Smooth muscle cell (in vitro differentiated cells): ENCODE results near the gene TNFRSF8. TPM values are rescaled to one million over a fixed set of nuclear protein-coding genes. Genes with fewer than 3 reads are reported as not detected.

ENCODE experiments used
- DNase-seq: peaks from one replicate; lab custom pipeline; 2025; ENCODE audit not compliant: unreplicated experiment; lab: John Stamatoyannopoulos, UW
- H2AFZ ChIP-seq: fragments of 200-600 bp; sonication (generic); 2 replicates; pipeline ENCODE4 v1.6.0; 2016; ENCODE audit warnings: antibody characterized with exemption, low read depth, mild to moderate bottlenecking
- H3F3A ChIP-seq: fragments of 200-600 bp; sonication (generic); 2 replicates; pipeline ENCODE4 v1.6.0; 2017; ENCODE audit warnings: antibody characterized with exemption, low read depth
- H3K27ac ChIP-seq: fragments of 200-600 bp; sonication (generic); 2 replicates; pipeline ENCODE4 v1.5.1; 2016; ENCODE audit warnings: low read depth, mild to moderate bottlenecking
- H3K27me3 ChIP-seq: fragments of 200-600 bp; sonication (generic); 2 replicates; pipeline ENCODE4 v1.6.1; 2016; ENCODE audit warnings: low read depth, mild to moderate bottlenecking
- H3K36me3 ChIP-seq: fragments of 200-600 bp; sonication (generic); 2 replicates; pipeline ENCODE4 v1.5.1; 2016; ENCODE audit warnings: low read depth
- H3K4me1 ChIP-seq: fragments of 200-600 bp; sonication (generic); 2 replicates; pipeline ENCODE4 v1.5.1; 2016; ENCODE audit warnings: low read depth
- H3K4me2 ChIP-seq: fragments of 200-600 bp; sonication (generic); 2 replicates; pipeline ENCODE4 v1.6.0; 2016; ENCODE audit warnings: mild to moderate bottlenecking
- H3K4me3 ChIP-seq: fragments of 200-600 bp; sonication (generic); 2 replicates; pipeline ENCODE4 v1.5.1; 2016; ENCODE audit warnings: mild to moderate bottlenecking
- H3K79me2 ChIP-seq: fragments of 200-600 bp; sonication (generic); 2 replicates; pipeline ENCODE4 v1.6.0; 2016; ENCODE audit warnings: low read depth, mild to moderate bottlenecking
- H3K9ac ChIP-seq: fragments of 200-600 bp; sonication (generic); 2 replicates; pipeline ENCODE4 v1.6.0; 2016; ENCODE audit warnings: low read depth
- H3K9me3 ChIP-seq: fragments of 200-600 bp; sonication (generic); replicated peaks from 2 replicates; pipeline ENCODE4 v1.5.1; 2016; ENCODE audit warnings: low read depth
- H4K20me1 ChIP-seq: fragments of 200-600 bp; sonication (generic); 2 replicates; pipeline ENCODE4 v1.6.0; 2016; ENCODE audit warnings: low read depth
- WGBS: methylation state at CpG from one replicate; pipeline ENCODE4 v1.1.7; 2016; ENCODE audit warnings: low lambda C conversion rate; 5-methylcytosine and 5-hydroxymethylcytosine counted together
- polyA plus RNA-seq: library from polyadenylated mRNA; unstranded; fragments of >200 nt; fragmentation: Nextera tagmentation; extraction: Ambion mirVana; gene quantifications from 2 replicates; pipeline ENCODE4 v1.2.1, GENCODE V29; 2016
- total RNA-seq: library from RNA; depleted of rRNA; stranded (reverse); fragments of >200 nt; gene quantifications from 2 replicates; pipeline ENCODE4 v1.2.3, GENCODE V29; 2014
- TF ChIP-seq, protein P1 (sequence below): fragments of 200-600 bp; sonication (generic); IDR thresholded peaks from 2 replicates; pipeline ENCODE4 v1.5.1; 2017; ENCODE audit warnings: borderline replicate concordance, mild to moderate bottlenecking, antibody characterized with exemption; ENCODE audit not compliant: insufficient read depth, poor library complexity, severe bottlenecking

TNFRSF8 gene
- total and polyA plus RNA-seq, 2 experiments from 2014 or later = 0.54 to 1.3 TPM

DNA sequence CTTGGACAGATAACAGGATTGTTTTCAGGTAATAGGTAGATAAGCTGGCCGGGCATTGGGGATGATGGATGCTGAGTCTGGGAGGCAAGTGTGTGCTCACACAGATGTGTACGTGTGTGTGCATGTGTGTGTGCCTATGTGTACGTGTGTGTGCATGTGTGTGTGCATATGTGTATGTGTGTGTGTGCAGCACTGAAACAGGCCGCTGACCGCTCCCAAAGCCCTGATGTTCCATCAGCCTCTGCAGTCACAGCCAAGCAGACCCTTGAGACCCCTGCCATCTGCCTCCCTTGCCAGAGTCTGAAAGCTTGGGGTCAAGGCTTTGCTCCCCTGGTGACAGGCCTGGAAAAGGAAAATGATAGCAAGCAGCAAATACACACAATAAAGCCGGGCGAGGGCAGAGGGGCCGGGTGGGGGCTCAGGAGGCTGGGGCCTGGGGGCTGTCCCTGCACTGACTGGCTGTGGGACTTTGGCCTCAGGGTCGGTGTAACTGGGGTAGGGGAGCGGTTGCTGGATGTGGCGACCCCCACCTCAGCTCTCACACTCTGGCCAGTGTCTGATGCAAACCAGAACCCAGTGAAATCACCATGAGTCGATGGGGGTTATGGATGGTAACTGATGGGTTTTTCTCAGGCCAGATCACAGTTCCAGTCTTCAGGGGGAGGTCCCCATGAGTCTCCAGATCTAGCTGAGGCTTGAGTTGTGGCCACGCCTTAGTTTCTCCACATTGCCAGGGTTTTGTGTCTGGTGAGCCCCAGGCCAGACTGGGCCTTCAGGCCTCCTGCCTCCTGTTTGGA, 9.2 kb upstream of the TNFRSF8 start:
- TF ChIP-seq, protein P1, sequence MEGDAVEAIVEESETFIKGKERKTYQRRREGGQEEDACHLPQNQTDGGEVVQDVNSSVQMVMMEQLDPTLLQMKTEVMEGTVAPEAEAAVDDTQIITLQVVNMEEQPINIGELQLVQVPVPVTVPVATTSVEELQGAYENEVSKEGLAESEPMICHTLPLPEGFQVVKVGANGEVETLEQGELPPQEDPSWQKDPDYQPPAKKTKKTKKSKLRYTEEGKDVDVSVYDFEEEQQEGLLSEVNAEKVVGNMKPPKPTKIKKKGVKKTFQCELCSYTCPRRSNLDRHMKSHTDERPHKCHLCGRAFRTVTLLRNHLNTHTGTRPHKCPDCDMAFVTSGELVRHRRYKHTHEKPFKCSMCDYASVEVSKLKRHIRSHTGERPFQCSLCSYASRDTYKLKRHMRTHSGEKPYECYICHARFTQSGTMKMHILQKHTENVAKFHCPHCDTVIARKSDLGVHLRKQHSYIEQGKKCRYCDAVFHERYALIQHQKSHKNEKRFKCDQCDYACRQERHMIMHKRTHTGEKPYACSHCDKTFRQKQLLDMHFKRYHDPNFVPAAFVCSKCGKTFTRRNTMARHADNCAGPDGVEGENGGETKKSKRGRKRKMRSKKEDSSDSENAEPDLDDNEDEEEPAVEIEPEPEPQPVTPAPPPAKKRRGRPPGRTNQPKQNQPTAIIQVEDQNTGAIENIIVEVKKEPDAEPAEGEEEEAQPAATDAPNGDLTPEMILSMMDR = no peak
- Histone ChIP-seq H3K4me3 (no peak overlapping the region), H3K36me3 (no peaks in the 10 kb centered on the region), H4K20me1 (no peaks in the 10 kb centered on the region), H3K9me3 (no peaks in the 10 kb centered on the region), H3K27me3 (no peaks in the 10 kb centered on the region), H3K4me2 (no peak overlapping the region), H3K79me2 (no peaks in the 10 kb centered on the region), H3K9ac (no peak overlapping the region), H3F3A (peaks cover 5% of the 10 kb centered on the region), H3K4me1 (peaks cover 7% of the 10 kb centered on the region), H2AFZ (no peak overlapping the region), H3K27ac (no peak overlapping the region)
- WGBS = 57% methylated on average over 13 of the region's 13 CpGs
- DNase-seq = no peak

DNA sequence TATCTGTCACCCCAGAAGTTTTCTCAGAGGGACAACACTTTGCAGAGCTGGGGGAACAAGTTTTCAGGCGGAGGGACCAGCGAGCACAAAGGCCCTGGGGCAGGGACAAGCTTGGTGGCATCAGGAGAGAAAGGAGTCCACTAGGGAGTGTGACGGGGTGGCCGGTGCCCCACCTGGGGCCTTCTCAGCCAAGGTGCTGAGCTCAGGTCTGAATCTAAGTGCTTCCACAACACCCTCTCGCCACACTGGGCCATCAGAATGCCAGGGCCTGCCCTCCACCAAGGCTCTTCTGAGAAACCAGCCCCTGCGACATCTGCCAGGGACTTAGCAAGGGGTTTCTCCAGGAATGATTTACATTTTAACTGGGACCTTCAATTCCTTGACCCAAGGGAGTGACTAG, 7.8 kb upstream of the TNFRSF8 start:
- H2AFZ ChIP-seq = no peak overlapping the region
- H3K4me3 ChIP-seq = no peak overlapping the region
- WGBS = 97% methylated on average over 6 of the region's 6 CpGs

DNA sequence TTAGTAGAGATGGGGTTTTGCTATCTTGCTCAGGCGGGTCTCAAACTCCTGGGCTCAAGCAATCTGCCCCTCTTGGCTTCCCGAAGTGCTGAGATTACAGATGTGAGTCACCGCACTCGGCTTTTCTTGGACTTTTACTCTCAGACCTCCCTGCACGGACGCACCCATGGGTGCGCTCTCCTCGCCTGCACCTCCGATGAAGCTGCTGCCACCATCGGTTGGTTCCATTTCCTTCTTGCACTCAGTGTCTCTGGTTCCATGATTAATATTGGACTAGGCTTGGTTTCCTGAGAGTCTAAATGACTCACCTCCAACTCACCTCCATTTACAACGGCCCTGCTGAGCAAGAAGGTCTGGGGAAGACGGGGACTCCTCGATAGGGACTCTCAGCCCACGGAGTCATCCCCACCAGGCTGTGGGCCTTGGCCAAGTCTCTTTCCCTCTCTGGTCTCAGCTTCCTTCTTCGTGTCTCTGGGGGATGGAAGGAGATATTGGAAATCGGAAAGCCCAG, 6.7 kb upstream of the TNFRSF8 start:
- WGBS = 74% methylated on average over 16 of the region's 16 CpGs
- Histone ChIP-seq H3K4me2 (no peak overlapping the region), H3K27me3 (no peaks in the 10 kb centered on the region), H3K9ac (no peak overlapping the region), H3K4me1 (peaks cover 7% of the 10 kb centered on the region), H3F3A (peaks cover 3% of the 10 kb centered on the region), H3K27ac (no peak overlapping the region), H3K79me2 (no peaks in the 10 kb centered on the region), H2AFZ (no peak overlapping the region), H3K9me3 (no peaks in the 10 kb centered on the region), H3K4me3 (no peak overlapping the region), H4K20me1 (no peaks in the 10 kb centered on the region), H3K36me3 (no peaks in the 10 kb centered on the region)
- no peak for DNase-seq
- TF ChIP-seq, protein P1 = no peak

More for the DNA sequence above, 7.8 kb upstream of the TNFRSF8 start:
- no peaks in the 10 kb centered on the region for H3K27me3 ChIP-seq
- H3F3A ChIP-seq = peaks cover 5% of the 10 kb centered on the region
- no peak overlapping the region for H3K4me2 ChIP-seq
- H3K4me1 ChIP-seq = peaks cover 7% of the 10 kb centered on the region
- H3K9me3 ChIP-seq = no peaks in the 10 kb centered on the region
- no peaks in the 10 kb centered on the region for H3K36me3 ChIP-seq
- DNase-seq = no peak
- no peaks in the 10 kb centered on the region for H4K20me1 ChIP-seq
- H3K9ac ChIP-seq = no peak overlapping the region
- H3K27ac ChIP-seq = no peak overlapping the region
- H3K79me2 ChIP-seq = no peaks in the 10 kb centered on the region
- TF ChIP-seq, protein P1 = no peak

DNA sequence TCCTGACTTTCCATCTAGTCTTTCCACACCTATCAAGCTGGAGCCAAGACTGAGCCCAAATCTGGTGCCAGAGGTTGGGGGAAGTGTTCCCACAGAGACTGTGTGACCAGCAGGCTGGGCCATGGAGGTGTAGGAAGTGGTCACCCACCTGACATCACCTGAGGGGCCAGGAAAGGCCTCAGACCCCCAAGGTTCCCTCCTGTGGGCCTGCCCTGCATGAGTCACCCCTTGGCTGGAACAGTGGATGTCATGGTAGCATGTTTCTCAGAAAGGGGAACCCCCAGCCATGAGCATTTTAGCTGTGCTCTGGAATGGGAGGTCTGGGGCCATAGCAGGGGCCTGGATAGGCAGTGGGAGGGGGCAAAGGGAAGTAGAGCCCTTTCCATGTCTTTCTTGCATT, 5.7 kb upstream of the TNFRSF8 start:
- Histone ChIP-seq H3K9ac (no peak overlapping the region), H3F3A (no peaks in the 10 kb centered on the region), H3K27ac (no peak overlapping the region), H3K4me2 (no peak overlapping the region), H4K20me1 (no peaks in the 10 kb centered on the region), H3K27me3 (peaks cover 3% of the 10 kb centered on the region), H3K79me2 (no peaks in the 10 kb centered on the region), H3K4me1 (peaks cover 1% of the 10 kb centered on the region), H3K4me3 (no peak overlapping the region), H2AFZ (no peak overlapping the region), H3K9me3 (no peaks in the 10 kb centered on the region), H3K36me3 (no peaks in the 10 kb centered on the region)
- no peak for DNase-seq
- TF ChIP-seq, protein P1 = no peak
